ENCODE results near the gene DHDH. TPM values are rescaled to one million over a fixed set of nuclear protein-coding genes. Genes with fewer than 3 reads are reported as not detected.
A peak's percentile ranks its signal among the peaks of the same experiment; 100 is the strongest.

The DHDH gene
- total RNA-seq, 1 donor from 2014 or later = 1.0 TPM

- no peak for TF ChIP-seq CTCF (IDR thresholded peaks at IDR 0.05; ENCODE audit: unreplicated experiment)
- no peaks in the 10 kb centered on the region for H3K4me1 Mint-ChIP-seq (ENCODE audit: unreplicated experiment)
- no peak overlapping the region for H3K27ac Mint-ChIP-seq (ENCODE audit: unreplicated experiment)
- no peak for DNase-seq (ENCODE audit: low spot score)
- H3K9me3 Mint-ChIP-seq (ENCODE audit: unreplicated experiment) = no peaks in the 10 kb centered on the region
- H3K36me3 Mint-ChIP-seq (ENCODE audit: low read depth, unreplicated experiment) = peaks cover 45% of the 10 kb centered on the region
- H3K27me3 Mint-ChIP-seq (ENCODE audit: unreplicated experiment) = no peaks in the 10 kb centered on the region
- H3K4me3 Mint-ChIP-seq (ENCODE audit: unreplicated experiment) = peak overlapping the region; percentile 21
Measured at GRCh38 chr19:48910803-48911202, 22.7 kb upstream of the DHDH start.

GRCh38 chr19:48913114-48913889, 20.2 kb upstream of the DHDH start:
- no peak for TF ChIP-seq CTCF (IDR thresholded peaks at IDR 0.05; ENCODE audit: unreplicated experiment)
- DNase-seq (ENCODE audit: low spot score) = no peak
- Mint-ChIP-seq H3K36me3 (ENCODE audit: low read depth, unreplicated experiment) (peaks cover 44% of the 10 kb centered on the region), H3K4me3 (ENCODE audit: unreplicated experiment) (peak overlapping the region; percentile 82), H3K27ac (ENCODE audit: unreplicated experiment) (no peak overlapping the region), H3K27me3 (ENCODE audit: unreplicated experiment) (no peaks in the 10 kb centered on the region), H3K4me1 (ENCODE audit: unreplicated experiment) (no peaks in the 10 kb centered on the region), H3K9me3 (ENCODE audit: unreplicated experiment) (no peaks in the 10 kb centered on the region)

- no peaks in the 10 kb centered on the region for H3K27me3 Mint-ChIP-seq (ENCODE audit: unreplicated experiment)
- peaks cover 37% of the 10 kb centered on the region for H3K36me3 Mint-ChIP-seq (ENCODE audit: low read depth, unreplicated experiment)
- TF ChIP-seq CTCF (IDR thresholded peaks at IDR 0.05; ENCODE audit: unreplicated experiment) = no peak
- H3K27ac Mint-ChIP-seq (ENCODE audit: unreplicated experiment) = no peak overlapping the region
- DNase-seq (ENCODE audit: low spot score) = no peak
- H3K4me1 Mint-ChIP-seq (ENCODE audit: unreplicated experiment) = no peaks in the 10 kb centered on the region
- peak overlapping the region; percentile 65 for H3K4me3 Mint-ChIP-seq (ENCODE audit: unreplicated experiment)
- no peaks in the 10 kb centered on the region for H3K9me3 Mint-ChIP-seq (ENCODE audit: unreplicated experiment)
Measured at GRCh38 chr19:48914181-48914580, 19.3 kb upstream of the DHDH start.

- no peaks in the 10 kb centered on the region for H3K4me1 Mint-ChIP-seq (ENCODE audit: unreplicated experiment)
Measured at GRCh38 chr19:48915757-48916156, 17.7 kb upstream of the DHDH start.

More at GRCh38 chr19:48915757-48916156, 17.7 kb upstream of the DHDH start:
- H3K4me3 Mint-ChIP-seq (ENCODE audit: unreplicated experiment) = no peak overlapping the region
- no peaks in the 10 kb centered on the region for H3K9me3 Mint-ChIP-seq (ENCODE audit: unreplicated experiment)
- no peak overlapping the region for H3K27ac Mint-ChIP-seq (ENCODE audit: unreplicated experiment)
- TF ChIP-seq CTCF (IDR thresholded peaks at IDR 0.05; ENCODE audit: unreplicated experiment) = no peak
- DNase-seq (ENCODE audit: low spot score) = no peak
- H3K27me3 Mint-ChIP-seq (ENCODE audit: unreplicated experiment) = peaks cover 2% of the 10 kb centered on the region
- H3K36me3 Mint-ChIP-seq (ENCODE audit: low read depth, unreplicated experiment) = peaks cover 34% of the 10 kb centered on the region
